Motor neuron (in vitro differentiated cells): Measurements from ENCODE around the gene KBTBD13. TPM values are rescaled to one million over a fixed set of nuclear protein-coding genes. Genes with fewer than 3 reads are reported as not detected.

ENCODE experiments used
- total RNA-seq, 8 experiments: library from RNA; unstranded; fragments of 300-600 nt; gene quantifications; 2 replicates each; pipeline versions ENCODE4 v1.2.3 to v1.2.4, GENCODE V29; 2022

KBTBD13 gene
- total RNA-seq, 8 experiments from 2014 or later: 0.10 to 0.28 (median 0.18) TPM; not detected in 3

Other genes with a start within 250 kb of the KBTBD13 start
- gene PLEKHO2, start 234.8 kb upstream of the KBTBD13 start, total RNA-seq: 10 to 100 TPM in 3 of 8 experiments, 1 to 10 TPM in 5; 2.3 to 57.2 (median 6.5) TPM
- 1 to 10 TPM; 1.0 to 7.7 (median 3.4) TPM for gene ANKDD1A, start 164.8 kb upstream of the KBTBD13 start, total RNA-seq
- 10 to 100 TPM; 50.6 to 75.7 (median 64.4) TPM for gene SPG21, start 86.8 kb upstream of the KBTBD13 start, total RNA-seq
- 10 to 100 TPM in 4 of 8 experiments, 1 to 10 TPM in 4; 7.9 to 23.5 (median 10.4) TPM for gene MTFMT, start 47.1 kb upstream of the KBTBD13 start, total RNA-seq
- 1 to 10 TPM in 3 of 8 experiments, under 1 TPM in 2, not detected in 3; 0.27 to 3.1 (median 1.3) TPM for gene SLC51B, start 31.4 kb upstream of the KBTBD13 start, total RNA-seq
- under 1 TPM in 5 of 8 experiments, not detected in 3; 0.05 to 0.73 (median 0.15) TPM for gene RASL12, start 8.8 kb upstream of the KBTBD13 start, total RNA-seq
- 1 to 10 TPM; 1.5 to 5.6 (median 3.9) TPM for gene UBAP1L, start 38.5 kb downstream of the KBTBD13 start, total RNA-seq
- gene PDCD7, start 57.1 kb downstream of the KBTBD13 start, total RNA-seq: 10 to 100 TPM; 13.4 to 20.9 (median 17.5) TPM
- 10 to 100 TPM; 25.5 to 76.3 (median 31.0) TPM for gene CLPX, start 108.6 kb downstream of the KBTBD13 start, total RNA-seq
- 10 to 100 TPM in 1 of 8 experiments, 1 to 10 TPM in 1, under 1 TPM in 6; 0.16 to 15.0 (median 0.39) TPM for gene CILP, start 134.7 kb downstream of the KBTBD13 start, total RNA-seq
- gene PARP16, start 210.1 kb downstream of the KBTBD13 start, total RNA-seq: 10 to 100 TPM in 3 of 8 experiments, 1 to 10 TPM in 5; 2.7 to 15.3 (median 6.7) TPM
- gene RNU5A-1, start 219.3 kb downstream of the KBTBD13 start, total RNA-seq: under 1 TPM; under 0.01 TPM
- under 1 TPM; under 0.01 TPM for gene RNU5B-1, start 227.9 kb downstream of the KBTBD13 start, total RNA-seq